ENCODE results near the gene DRC7. TPM values are rescaled to one million over a fixed set of nuclear protein-coding genes. Genes with fewer than 3 reads are reported as not detected.

DRC7 gene
- total and polyA plus RNA-seq, 12 donors = 0.09 TPM; not detected in 11

DNA sequence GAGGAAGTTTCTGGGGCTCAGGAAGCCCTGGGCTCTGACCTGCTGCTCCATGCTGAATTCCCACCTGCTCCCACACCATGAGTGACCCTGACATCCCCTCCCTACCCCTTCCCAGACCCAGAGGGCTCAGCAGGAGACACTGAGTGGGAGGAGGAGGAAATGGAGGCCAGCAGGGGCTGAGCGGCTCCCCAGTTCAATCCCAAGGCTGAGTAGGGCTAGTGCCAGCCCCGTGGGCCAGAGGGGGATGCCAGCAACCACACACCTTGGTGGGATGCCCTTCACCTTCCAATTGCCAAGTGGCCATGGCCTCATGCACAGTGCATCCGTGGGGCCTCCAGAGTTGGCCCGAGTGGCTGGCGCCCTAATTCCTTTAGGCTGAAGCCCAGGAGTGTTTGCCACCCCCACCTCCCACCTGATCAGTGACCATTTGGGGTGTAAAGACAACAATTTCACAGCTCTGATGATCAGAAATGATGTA lies 27.5 kb upstream of the DRC7 start:
- ATAC-seq (peak in 4 of 8 donors; percentile 6 to 41 (median 18)), DNase-seq (no peak)
- Histone ChIP-seq H3K27me3 (peaks cover 0 to 14% (median 0%) of the 10 kb centered on the region in 7 donors), H3K4me1 (peaks cover 0 to 21% (median 0%) of the 10 kb centered on the region in 9 donors), H3K4me3 (no peak overlapping the region), H3K9me3 (no peaks in the 10 kb centered on the region), H3K36me3 (peaks cover 0 to 24% (median under 1%) of the 10 kb centered on the region in 9 donors), H3K27ac (peak overlapping the region in 3 of 10 donors; percentile 52 to 85 (median 67))
- WGBS, 2 donors = 70 to 87% methylated on average over 5 of the region's 5 CpGs
- TF ChIP-seq, protein P1, sequence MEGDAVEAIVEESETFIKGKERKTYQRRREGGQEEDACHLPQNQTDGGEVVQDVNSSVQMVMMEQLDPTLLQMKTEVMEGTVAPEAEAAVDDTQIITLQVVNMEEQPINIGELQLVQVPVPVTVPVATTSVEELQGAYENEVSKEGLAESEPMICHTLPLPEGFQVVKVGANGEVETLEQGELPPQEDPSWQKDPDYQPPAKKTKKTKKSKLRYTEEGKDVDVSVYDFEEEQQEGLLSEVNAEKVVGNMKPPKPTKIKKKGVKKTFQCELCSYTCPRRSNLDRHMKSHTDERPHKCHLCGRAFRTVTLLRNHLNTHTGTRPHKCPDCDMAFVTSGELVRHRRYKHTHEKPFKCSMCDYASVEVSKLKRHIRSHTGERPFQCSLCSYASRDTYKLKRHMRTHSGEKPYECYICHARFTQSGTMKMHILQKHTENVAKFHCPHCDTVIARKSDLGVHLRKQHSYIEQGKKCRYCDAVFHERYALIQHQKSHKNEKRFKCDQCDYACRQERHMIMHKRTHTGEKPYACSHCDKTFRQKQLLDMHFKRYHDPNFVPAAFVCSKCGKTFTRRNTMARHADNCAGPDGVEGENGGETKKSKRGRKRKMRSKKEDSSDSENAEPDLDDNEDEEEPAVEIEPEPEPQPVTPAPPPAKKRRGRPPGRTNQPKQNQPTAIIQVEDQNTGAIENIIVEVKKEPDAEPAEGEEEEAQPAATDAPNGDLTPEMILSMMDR (IDR thresholded peaks at IDR 0.05) = no peak
- intact Hi-C loops (cut with DNase I) = no loop called here

DNA sequence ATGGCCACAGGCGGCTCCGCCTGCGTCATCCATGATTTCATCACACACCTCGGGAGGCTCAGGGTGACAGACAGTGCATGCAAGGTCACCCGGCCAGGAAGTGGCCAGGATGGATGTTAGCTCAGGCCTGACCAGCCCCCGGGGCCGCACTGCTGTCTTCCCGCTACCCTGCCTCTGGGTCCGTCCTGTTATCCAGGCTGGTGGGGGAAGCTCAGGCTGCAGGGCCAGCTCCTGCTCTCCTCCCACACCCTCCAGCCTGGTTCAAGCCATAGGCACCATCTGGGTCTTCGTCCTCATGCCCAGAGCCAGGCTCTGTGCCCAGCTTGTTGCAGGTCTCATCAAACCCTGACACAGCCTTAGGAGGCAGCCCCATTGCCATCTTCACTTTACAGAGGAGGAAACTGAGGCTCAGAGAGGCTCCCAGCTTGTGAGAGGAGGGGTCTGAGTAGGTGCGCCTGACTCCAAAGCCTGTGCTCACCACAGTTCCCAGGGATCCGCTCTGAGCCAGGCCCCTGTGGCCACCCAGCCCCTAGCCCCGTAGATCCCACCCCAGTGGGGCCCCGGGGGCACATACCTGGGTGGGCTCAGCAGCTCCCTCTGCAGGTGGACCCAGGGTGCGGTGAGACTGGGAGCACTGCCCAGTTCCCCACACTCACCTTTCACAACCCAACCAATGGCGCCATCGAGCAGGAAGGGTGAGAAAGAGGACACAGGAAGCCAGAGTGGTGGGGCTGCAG lies 26.9 kb upstream of the DRC7 start:
- H3K4me3 ChIP-seq = peak overlapping the region in 1 of 10 donors; percentile 40
- 68 to 70% methylated on average over 17 of the region's 17 CpGs for WGBS, 2 donors
- peaks cover 0 to 18% (median 0%) of the 10 kb centered on the region in 9 donors for H3K36me3 ChIP-seq
- no peaks in the 10 kb centered on the region for H3K9me3 ChIP-seq
- TF ChIP-seq, protein P1 (IDR thresholded peaks at IDR 0.05) = peak in 5 of 9 donors; percentile 22 to 38 (median 24)
- peaks cover 0 to 14% (median 0%) of the 10 kb centered on the region in 7 donors for H3K27me3 ChIP-seq
- ATAC-seq = peak in 7 of 8 donors; percentile 30 to 79 (median 66)
- DNase-seq = no peak
- peaks cover 0 to 21% (median 0%) of the 10 kb centered on the region in 9 donors for H3K4me1 ChIP-seq
- intact Hi-C loops (cut with DNase I) = no loop called here
- H3K27ac ChIP-seq = peak overlapping the region in 3 of 10 donors; percentile 15 to 85 (median 67)

DNA sequence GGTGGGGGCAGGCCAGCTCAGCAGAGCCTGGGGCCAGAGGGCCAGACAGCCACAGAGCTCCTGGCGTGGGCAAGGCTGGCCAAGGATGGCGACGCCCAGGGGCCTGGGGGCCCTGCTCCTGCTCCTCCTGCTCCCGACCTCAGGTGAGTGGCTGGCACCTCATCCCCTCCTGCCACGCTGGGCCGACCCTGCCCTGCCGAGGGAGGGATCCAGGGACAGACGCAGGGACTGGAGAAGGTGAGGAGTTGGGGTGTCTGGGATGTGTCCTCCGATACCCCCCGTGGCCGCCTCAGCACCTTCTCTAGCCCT lies 26.4 kb upstream of the DRC7 start, which contains the start of gene ADGRG3:
ADGRG3 (plus strand) TSS at position 44 of the 309 bp plus-strand sequence; CDS start at position 86, 42 bp downstream.
- Histone ChIP-seq H3K9me3 (no peaks in the 10 kb centered on the region), H3K36me3 (peaks cover 0 to 17% (median 0%) of the 10 kb centered on the region in 9 donors), H3K4me1 (peaks cover 0 to 21% (median 0%) of the 10 kb centered on the region in 9 donors), H3K27ac (peak within 1 kb of the TSS in 4 of 10 donors; percentile 15 to 85 (median 61)), H3K27me3 (peaks cover 0 to 14% (median 2%) of the 10 kb centered on the region in 7 donors), H3K4me3 (peak within 1 kb of the TSS in 1 of 10 donors; percentile 40)
- TF ChIP-seq, protein P1 (IDR thresholded peaks at IDR 0.05) = no peak
- DNase-seq = no peak
- peak in 2 of 8 donors; percentile 21 to 23 for ATAC-seq
- WGBS, 2 donors = 88 to 90% methylated on average over 11 of the region's 11 CpGs
- intact Hi-C loops (cut with DNase I) = no loop called here

DNA sequence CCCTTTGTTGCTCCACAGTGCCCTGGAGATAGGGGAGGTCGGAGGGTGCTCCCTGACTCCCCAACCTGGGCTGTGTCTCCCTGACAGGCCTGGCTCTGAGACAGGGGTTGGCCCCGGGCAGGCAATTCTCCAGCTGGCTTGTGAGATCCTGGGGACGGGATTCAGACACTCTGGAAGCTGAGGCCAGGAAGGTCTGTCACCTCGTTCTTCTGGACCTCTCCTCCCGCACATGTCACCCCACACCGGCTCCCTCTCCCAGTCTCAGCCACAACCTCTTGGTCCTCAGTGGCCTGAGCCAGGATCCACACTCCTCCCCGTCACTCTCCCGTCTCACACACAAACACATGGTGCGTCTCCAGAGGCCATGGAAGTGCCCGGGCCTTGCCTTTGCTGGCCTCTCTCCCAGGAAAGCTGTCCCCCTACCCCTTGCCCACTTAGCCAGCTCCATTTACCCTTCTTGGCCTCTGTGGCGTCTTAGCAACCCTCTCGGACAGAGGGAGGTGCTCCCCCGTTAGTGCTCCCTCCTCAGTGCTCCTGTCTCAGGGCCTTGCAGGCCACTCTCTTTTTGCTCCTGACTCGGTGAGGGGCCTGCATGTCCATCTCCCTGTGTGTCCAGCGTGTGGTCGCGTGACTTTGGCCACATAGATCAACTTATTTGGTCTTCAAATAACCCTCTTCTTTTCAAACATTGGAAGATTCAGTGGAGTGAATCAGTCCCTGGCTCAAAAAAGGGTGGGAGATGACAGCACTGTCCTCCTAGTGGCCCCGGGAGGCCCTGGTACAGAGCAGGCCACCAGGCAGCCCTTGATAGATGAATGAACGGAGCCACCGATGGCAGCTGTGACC lies 25.8 kb upstream of the DRC7 start:
- TF ChIP-seq, protein P1 (IDR thresholded peaks at IDR 0.05) = no peak
- H3K27me3 ChIP-seq = peaks cover 0 to 14% (median 4%) of the 10 kb centered on the region in 7 donors
- peaks cover 0 to 21% (median 0%) of the 10 kb centered on the region in 9 donors for H3K4me1 ChIP-seq
- ATAC-seq (no peak), DNase-seq (no peak)
- WGBS, 2 donors = 86 to 87% methylated on average over 20 of the region's 20 CpGs
- peaks cover 0 to 11% (median 0%) of the 10 kb centered on the region in 9 donors for H3K36me3 ChIP-seq
- intact Hi-C loops (cut with DNase I) = no loop called here
- H3K4me3 ChIP-seq = peak overlapping the region in 1 of 10 donors; percentile 40
- peak overlapping the region in 2 of 10 donors; percentile 70 to 85 for H3K27ac ChIP-seq
- no peaks in the 10 kb centered on the region for H3K9me3 ChIP-seq
